Activated CD8-positive, alpha-beta memory T cell treated with anti-CD3 and anti-CD28 coated beads, Interleukin-2, amount 50 U/mL, for 48 hours (primary cell): ENCODE results near the gene SIN3A.

ENCODE experiments used
- DNase-seq: peaks from one replicate; pipeline ENCODE4 v3.0.0-alpha.2; 2020

The SIN3A gene

DNA sequence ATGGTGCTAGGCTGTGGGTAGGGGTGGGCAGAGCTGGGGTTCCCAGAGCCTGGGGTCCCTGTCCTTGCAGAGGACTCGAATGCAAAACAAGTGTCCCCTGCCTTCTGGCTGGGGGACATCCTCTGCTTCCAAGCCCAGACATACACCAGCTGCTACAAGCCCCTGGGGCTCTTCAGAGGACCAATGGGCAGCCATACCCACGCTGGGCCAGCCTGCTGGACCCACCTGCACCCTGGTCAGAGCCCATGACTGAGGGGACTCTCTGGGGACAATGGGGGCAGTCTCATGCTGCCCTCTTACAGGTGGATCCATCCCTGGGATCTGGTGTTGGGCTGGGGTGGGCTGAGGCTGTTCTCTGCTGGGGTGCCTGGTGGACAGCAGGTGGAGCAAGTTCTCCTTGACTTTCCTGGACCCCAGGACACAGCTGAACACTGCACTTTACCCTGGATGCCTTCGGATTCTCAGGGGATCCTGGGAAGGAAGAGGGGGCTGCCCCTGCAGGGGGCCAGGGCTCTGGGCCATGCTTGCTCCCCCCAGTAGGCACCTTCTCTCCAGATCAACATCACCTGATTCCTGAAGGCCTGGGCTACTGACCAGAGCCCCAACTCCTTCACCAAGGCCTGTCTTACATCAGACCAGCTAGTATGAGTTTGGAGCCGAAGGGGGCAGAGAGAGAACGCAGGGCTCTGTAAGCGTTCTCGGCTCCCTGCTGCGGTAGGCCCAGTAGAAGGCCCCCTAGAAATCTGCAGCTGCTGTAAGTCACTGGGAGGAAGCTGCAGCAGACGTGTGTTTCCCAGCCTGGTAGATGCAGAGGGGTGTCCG lies 122.8 kb downstream of the SIN3A start:
- DNase-seq = no peak

DNA sequence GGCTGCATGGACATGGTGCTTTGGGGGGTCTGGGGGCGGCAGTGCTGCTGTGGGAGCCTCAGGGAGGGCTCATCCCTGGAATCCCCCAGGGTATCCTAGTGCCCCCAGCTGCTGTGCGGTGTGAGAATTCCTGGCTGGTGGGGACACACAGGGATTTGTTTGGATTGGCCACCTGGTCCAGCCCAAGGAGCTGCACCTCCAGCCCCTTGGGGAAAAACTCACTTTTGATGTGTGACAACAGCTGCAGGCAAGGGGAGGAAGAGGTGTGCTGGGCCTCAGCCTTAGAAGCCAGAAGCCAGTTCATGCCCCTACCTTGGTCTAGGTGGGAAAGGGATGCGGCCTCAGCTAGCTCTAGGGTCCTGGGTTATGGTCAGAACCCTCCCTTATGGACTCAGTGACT lies 124.0 kb downstream of the SIN3A start:
- DNase-seq = no peak

DNA sequence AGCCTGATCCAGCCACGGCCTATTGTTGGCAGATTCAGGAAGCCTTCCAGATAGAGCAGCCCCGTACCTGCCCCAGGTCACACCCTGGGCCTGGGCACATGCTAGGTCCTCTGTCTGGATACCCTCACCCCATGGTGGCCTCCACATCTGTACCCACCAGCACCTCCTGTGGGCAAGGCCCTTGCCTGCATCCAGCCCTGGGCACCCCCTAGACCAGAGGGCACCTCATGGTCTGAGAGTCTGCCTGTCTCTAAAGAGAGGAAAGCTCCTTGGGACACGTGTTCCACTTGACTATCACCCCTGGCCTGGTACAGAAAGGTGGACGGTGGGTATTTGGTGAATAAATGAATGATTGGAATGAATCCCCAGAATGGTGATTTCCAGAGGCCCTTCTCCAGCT lies 124.5 kb downstream of the SIN3A start:
- no peak for DNase-seq

DNA sequence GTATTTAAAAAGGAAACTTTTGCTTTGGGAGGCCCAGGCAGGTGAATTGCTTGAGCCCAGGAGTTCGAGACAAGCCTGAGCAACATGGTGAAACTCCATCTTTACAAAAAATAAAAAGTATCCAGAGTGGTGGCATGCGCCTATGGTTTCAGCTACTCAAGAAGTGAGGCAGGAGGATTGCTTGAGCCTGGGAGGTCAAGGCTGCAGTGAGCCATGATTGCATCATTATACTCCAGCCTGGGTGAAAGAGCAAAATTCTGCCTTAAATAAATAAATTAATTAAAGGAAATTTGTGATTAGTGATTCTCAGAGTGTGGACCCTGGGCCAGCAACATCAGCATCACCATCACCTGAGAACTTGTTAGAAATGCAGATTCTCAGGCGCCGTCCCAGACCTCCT lies 125.6 kb downstream of the SIN3A start:
- DNase-seq = no peak

DNA sequence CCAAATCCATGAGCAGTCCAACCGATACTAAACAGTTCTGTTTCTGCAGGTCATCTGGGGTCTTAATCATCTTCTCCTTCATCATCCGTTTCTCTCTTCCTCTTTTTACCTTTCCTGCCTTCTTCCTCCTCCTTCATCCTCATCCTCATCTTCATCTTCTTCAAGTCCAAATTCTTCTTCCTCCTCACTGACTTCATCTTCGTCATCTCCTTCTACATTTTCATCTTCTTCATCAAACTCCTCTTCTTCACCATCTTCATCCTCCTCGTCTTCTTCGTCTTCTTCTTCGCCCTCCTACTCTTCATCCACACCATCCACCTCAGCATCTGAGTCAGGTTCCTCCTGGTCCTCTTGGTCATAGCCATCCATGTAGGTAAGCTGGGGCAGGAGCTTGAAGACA lies 129.8 kb downstream of the SIN3A start:
- no peak for DNase-seq
